Eye (tissue), 1 donor: ENCODE results near the gene ASF1B.

Source experiments
- DNase-seq: peaks from one replicate; pipeline ENCODE4 v3.0.0-alpha.2; 2015

The ASF1B gene

GRCh38 chr19:14105680-14106079, 30.7 kb downstream of the ASF1B start:
- DNase-seq, result no peak

DNA sequence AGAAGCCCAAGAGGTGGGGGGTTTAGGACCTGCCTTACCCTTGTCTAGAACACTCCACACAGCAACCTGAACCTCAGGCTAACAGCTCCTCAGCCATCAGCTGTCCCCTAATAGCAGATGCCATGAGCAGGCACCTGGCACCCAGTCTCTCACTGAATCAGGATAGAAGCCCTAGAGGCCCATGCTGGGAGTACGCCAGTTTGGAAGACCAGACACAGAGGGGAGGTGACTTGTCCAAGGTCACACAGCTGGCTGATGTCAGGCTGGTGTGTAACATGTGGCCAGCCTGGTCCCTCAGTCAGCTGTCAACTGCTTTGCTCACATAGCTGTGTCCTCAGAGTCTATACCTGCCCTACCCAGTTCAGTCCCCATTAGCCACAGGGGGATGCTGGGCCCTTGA, 33.1 kb downstream of the ASF1B start:
- no peak for DNase-seq

DNA sequence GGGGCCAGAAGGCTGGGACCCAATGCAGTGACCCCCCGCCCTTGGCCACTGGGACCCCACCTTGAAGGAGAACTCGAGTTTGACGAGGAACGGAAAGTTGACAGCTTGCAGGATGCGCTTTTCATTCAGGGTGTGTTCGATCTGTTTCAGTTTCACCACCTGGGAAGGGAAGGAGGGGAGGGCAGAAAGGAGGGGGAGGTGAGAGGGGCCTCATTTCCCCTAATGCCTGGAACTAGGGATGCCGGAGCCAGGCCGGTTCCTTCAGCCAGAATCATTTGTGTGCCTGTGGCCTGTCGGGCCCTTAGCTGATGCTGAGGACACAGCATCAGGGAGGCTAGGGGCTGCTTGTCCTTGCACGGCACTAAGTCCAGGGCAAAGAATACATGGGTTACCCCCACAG, 33.6 kb downstream of the ASF1B start:
- DNase-seq, result no peak

GRCh38 chr19:14102102-14102696, 34.2 kb downstream of the ASF1B start:
- DNase-seq, result no peak

- no peak for DNase-seq
These were observed 35.3 kb downstream of the ASF1B start for GRCh38 chr19:14101003-14101545.

DNA sequence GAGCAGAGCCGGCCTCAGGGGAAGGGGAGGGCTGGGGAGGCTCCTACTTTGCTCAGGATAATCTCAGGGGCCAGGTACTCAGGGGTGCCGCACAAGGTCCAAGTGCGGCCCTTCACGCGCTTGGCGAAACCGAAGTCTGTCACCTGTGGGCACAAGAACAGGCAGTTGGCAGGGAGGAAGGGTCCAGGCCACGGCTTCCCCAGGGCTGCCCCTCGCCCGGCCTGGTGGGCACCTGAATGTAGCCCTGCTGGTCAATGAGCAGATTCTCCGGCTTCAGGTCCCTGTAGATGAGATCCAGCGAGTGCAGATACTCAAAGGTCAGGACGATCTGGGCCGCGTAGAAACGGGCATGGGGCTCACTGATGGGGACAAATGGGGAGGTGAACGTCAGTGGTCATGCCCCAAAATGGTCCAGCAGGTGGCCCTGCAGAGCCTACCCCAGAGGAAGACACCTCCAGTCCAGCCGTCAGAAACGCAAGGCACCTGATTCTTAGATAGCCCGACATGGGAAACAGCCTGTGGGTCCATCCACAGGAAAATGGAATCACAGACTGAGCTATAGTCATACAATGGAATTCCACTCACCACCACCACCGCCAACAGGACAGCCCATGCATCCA, 38.7 kb downstream of the ASF1B start:
- DNase-seq, result no peak

GRCh38 chr19:14096272-14096992, 40.0 kb downstream of the ASF1B start:
- no peak for DNase-seq

DNA sequence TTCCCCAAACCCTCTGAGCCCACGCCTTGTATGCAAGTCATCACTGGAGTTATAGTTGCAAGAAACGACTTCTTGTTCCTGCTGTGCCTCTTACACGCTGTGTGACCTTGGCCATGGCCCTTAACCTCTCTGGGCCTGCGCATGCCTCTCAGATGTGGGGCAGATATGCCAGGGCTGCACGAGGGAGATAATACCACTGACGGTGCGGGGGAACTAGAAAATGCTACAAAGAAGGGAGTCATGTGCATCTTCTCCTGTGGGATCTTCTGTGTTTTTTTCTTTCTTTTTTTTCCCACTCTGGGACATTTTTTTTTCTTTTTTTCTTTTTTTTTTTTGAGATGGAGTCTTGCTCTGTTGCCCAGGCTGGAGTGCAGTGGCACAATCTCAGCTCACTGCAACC, 41.5 kb downstream of the ASF1B start:
- DNase-seq, result no peak

- DNase-seq, result no peak
These were observed 43.1 kb downstream of the ASF1B start for GRCh38 chr19:14093117-14093823.

- DNase-seq, result peak; percentile 51
These were observed 44.5 kb downstream of the ASF1B start for GRCh38 chr19:14091813-14092462.

GRCh38 chr19:14091081-14091812, 45.1 kb downstream of the ASF1B start:
- peak; percentile 86 for DNase-seq

DNA sequence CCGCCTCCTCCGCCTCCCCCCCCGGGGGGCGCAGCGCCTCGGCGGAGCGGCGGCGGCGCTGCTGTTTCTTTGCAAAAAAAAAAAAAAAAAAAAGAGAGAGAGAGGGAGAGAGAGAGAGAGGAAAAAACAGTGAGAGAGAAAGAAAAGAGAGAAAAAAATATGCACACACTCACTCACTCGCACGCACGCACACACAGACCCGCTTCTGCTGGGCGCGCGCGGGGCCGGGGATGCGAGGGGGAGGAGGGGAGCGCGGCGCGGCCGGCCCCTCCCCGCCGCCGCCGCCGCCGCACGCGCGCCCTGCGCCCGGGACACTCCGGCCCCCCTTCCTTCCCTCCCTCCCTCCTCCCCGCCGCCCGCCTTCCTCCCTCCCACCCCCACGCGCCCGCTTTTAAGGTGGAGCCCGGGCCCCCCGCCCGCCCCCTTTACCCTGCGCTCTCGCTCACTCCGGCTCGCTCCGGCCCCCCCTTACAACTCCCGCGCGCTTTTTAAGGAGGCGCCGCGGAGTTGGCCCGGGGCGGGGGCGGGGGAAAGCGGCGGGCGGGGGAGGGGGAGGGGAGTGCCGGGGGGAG, 45.8 kb downstream of the ASF1B start, which contains the start of gene SAMD1:
Gene SAMD1 (minus strand): TSS at position 243 of the 572 bp plus-strand sequence.
- DNase-seq, result peak; percentile 94

DNA sequence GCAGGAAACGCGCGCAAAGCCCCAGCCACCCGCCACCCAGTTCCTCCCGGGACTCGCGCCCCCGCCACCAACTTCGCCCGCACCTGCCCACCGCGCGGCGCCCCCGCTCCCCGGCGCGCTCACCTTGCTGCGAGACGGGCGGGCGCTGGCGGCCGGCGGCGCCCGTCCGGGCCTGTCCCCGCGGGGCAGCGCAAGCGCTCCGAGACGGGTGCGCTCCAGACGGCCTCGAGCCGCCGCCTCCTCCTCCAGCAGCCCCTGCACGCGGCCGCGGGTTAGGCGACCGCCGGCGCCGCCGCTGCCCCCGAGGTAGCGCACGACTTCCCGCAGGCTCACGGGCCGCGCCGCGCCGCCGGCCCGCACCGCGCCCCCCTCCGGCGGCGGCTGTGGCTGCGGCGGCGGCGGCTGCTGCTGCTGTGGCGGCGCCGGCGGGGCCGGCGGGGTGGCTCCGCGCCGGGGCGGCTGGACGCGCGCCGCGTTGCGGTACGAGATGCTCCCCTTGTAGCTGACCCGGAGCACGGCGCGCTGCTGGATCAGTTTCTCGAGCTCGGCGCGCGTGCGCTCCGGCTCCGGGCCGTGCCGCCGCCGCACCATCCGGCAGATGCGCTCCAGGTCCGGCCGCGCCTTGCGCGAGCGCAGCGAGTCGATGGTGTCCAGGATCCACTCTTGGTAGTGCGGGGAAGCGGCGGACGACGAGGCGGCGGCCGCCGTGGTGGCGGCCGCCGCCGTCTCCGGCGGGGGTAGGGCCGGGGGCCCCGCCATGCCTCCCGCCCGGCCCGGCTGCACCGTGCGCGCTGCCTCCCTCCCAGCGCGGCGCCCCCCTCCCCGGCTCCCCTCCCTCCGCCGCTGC, 46.5 kb downstream of the ASF1B start:
- DNase-seq, result peak; percentile 80

DNA sequence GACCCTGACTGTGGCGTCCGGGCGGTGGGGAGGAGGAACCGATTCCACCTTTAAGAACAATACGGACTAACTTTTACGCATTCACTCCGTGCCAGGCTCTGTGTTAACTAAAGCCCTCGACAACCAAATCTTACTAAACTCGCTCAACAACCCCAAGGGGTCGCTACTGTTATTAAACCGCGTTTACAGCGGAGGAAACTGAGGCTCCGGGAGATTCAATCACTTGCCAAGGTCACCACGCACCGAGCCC, 47.1 kb downstream of the ASF1B start:
- peak; percentile 60 for DNase-seq

- DNase-seq, result no peak
These were observed 47.6 kb downstream of the ASF1B start for GRCh38 chr19:14088634-14089411.

GRCh38 chr19:14086098-14086497, 50.3 kb downstream of the ASF1B start:
- DNase-seq, result no peak

GRCh38 chr19:14085309-14085995, 50.9 kb downstream of the ASF1B start, which contains the start of gene C19orf67:
Gene C19orf67, minus strand, starts transcription at chr19:14085783. Its CDS starts 156 bp downstream, at chr19:14085627.
- no peak for DNase-seq

DNA sequence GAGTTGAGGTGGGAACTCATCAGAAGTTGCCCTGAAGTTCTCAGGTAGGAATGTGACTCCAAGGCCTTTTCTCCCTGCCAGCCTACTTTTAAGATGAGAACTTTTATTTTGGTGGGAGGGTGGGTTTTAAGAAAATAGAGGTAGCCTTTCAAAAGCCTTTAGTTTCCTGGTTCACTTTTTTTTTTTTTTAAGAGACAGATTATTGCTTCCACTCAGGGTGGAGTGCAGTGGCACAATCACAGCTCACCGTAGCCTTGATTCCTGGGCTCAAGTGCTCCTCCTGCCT, 53.8 kb downstream of the ASF1B start:
- DNase-seq, result no peak

- no peak for DNase-seq
These were observed 54.4 kb downstream of the ASF1B start for GRCh38 chr19:14081797-14082674.
